Gastroesophageal sphincter (tissue), 4 donors: Measurements from ENCODE around the gene DUSP14. TPM values are rescaled to one million over a fixed set of nuclear protein-coding genes. Genes with fewer than 3 reads are reported as not detected.

Experiments
- ATAC-seq: fragments of 150-250 bp; one replicate; pipeline ENCODE4 v1.9.1; 2016; ENCODE audit warnings: mild to moderate bottlenecking, moderate library complexity
- H3K27ac ChIP-seq, 4 donors: fragments of 200-600 bp; sonication (generic) in 3 of 4; 1 replicate in 3 of 4; 2 replicates in 1 of 4; pipeline ENCODE4 v1.5.1; 2016 to 2019
- H3K27me3 ChIP-seq: fragments of 200-600 bp; sonication (generic); one replicate; pipeline ENCODE4 v1.5.1; 2019
- H3K36me3 ChIP-seq, 2 donors: fragments of 200-600 bp; sonication (generic); one replicate each; pipeline ENCODE4 v1.5.1; 2019; ENCODE audit warnings: control low read depth in 1 of 2
- H3K4me1 ChIP-seq, 3 donors: fragments of 200-600 bp; sonication (generic); 1 replicate in 2 of 3; 2 replicates in 1 of 3; pipeline ENCODE4 v1.5.1; 2016 to 2019; ENCODE audit warnings: control low read depth in 2 of 3
- H3K4me3 ChIP-seq, 2 donors: fragments of 200-600 bp; sonication (generic); one replicate each; pipeline ENCODE4 v1.5.1; 2019; ENCODE audit warnings: mild to moderate bottlenecking in 1 of 2, moderate library complexity in 1 of 2
- H3K9me3 ChIP-seq, 3 donors: fragments of 200-600 bp; sonication (generic); one replicate each; pipeline ENCODE4 v1.5.1; 2017 to 2019; ENCODE audit warnings: control low read depth in 2 of 3
- EP300 ChIP-seq: sonication (generic); formaldehyde crosslinking; IDR thresholded peaks from one replicate; pipeline ENCODE4 v1.6.1; 2017; ENCODE audit warnings: antibody characterized with exemption, mild to moderate bottlenecking
- POLR2A ChIP-seq, 2 donors: fragments of 450-650 bp; IDR thresholded peaks; one replicate each; pipeline ENCODE4 v1.6.1; 2017; ENCODE audit warnings: antibody characterized with exemption in 2 of 2, mild to moderate bottlenecking in 2 of 2, moderate library complexity in 1 of 2
- POLR2AphosphoS5 ChIP-seq: sonication (generic); formaldehyde crosslinking; IDR thresholded peaks from one replicate; pipeline ENCODE4 v1.6.1; 2017; ENCODE audit warnings: antibody characterized with exemption
- WGBS, 2 donors: methylation state at CpG; one replicate each; pipeline ENCODE4 v1.1.5; 2018; ENCODE audit warnings: low coverage in 1 of 2; 5-methylcytosine and 5-hydroxymethylcytosine counted together
- total RNA-seq, 4 donors: library from RNA; depleted of rRNA; stranded (reverse); fragments of >200 nt; gene quantifications; one replicate each; pipeline ENCODE4 v1.1.0, GENCODE V29; 2016
- TF ChIP-seq, protein P1 (sequence below), 4 experiments: fragments of 200-600 bp in 2 of 4; fragments of 450-650 bp in 2 of 4; sonication (generic) in 1 of 4; IDR thresholded peaks; one replicate each; pipeline ENCODE4 v1.5.1; 2017 to 2019; ENCODE audit warnings: antibody characterized with exemption in 4 of 4, mild to moderate bottlenecking in 2 of 4, moderate library complexity in 2 of 4

The DUSP14 gene
- total RNA-seq, 4 donors from 2014 or later, result 11.8 to 46.0 (median 28.2) TPM

DNA sequence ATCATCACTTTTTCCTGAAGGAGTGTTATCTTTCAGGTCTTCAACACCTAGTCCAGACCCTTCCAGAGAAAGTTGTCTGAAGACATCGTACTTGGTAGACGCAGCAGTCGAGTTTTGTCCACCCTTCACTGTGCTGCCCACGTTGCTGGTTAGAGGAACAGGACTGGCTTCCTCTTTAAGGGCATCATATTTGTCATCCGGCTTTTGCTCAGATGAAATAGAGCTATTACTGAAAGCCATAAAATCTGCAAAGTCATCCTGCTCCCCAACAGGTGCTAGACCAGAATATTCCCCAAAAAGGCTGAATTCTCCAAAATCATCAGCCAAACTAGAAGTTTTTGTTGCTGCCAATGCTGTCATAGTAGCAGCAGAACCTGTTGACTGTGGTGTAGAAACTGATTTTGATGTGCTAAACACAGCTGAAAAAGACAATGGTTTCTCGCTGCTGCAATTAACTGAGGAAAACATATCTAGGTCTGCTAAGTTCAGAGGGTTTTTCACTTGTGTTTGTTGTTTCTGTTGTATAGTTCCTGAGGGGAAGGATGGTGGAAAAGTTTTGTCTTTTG is 63.8 kb downstream of the DUSP14 start:
- Histone ChIP-seq H3K4me3 (no peak overlapping the region), H3K27ac (no peak overlapping the region), H3K36me3 (peaks cover 0 to 57% of the 10 kb centered on the region in 2 donors), H3K9me3 (no peaks in the 10 kb centered on the region), H3K27me3 (no peaks in the 10 kb centered on the region), H3K4me1 (peaks cover 0 to 21% (median 0%) of the 10 kb centered on the region in 3 donors)
- 89 to 90% methylated on average over 2 to 5 of the region's 6 CpGs for WGBS, 2 donors
- ATAC-seq, result no peak
- no peak for TF ChIP-seq POLR2AphosphoS5
- no peak for TF ChIP-seq EP300
- no peak for TF ChIP-seq POLR2A (IDR thresholded peaks at IDR 0.05)
- TF ChIP-seq, protein P1, sequence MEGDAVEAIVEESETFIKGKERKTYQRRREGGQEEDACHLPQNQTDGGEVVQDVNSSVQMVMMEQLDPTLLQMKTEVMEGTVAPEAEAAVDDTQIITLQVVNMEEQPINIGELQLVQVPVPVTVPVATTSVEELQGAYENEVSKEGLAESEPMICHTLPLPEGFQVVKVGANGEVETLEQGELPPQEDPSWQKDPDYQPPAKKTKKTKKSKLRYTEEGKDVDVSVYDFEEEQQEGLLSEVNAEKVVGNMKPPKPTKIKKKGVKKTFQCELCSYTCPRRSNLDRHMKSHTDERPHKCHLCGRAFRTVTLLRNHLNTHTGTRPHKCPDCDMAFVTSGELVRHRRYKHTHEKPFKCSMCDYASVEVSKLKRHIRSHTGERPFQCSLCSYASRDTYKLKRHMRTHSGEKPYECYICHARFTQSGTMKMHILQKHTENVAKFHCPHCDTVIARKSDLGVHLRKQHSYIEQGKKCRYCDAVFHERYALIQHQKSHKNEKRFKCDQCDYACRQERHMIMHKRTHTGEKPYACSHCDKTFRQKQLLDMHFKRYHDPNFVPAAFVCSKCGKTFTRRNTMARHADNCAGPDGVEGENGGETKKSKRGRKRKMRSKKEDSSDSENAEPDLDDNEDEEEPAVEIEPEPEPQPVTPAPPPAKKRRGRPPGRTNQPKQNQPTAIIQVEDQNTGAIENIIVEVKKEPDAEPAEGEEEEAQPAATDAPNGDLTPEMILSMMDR (IDR thresholded peaks at IDR 0.05), result no peak

DNA sequence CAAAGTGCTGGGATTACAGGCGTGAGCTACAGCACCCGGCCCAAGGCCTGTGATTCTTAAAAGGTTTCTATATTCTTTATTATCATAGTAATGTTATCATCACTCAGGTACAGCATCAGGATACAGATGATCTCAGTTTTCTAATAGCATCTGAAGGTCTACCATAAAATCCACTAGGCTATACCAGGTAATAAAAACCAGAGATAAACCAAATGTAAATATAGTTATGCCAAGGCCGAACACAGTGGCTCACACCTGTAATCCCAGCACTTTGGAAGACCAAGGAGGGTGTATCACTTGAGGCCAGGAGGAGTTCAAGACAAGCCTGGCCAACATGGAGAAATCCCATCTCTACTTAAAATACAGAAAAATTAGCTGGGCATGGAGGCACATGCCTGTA is 65.7 kb downstream of the DUSP14 start:
- 100% methylated on average over 2 of the region's 3 CpGs for WGBS, 2 donors
- Histone ChIP-seq H3K36me3 (peaks cover 0 to 77% of the 10 kb centered on the region in 2 donors), H3K27ac (no peak overlapping the region)

DNA sequence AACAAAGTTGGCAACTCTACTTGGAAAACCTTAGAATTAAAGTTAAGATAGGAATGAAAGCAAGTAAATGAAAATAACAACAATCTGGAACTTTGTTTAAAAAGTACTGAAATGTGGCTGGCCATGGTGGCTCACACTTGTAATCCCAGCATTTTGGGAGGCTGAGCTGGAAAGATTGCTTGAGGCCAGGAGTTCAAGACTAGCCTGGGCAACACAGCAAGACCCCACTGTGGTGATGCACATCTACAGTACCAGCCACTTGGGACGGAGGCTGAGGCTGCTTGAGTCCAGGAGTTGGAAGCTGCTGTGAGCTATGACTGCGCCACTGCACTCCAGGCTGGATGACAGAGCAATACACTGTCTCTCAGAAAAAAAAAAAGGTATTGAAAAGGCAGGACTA is 67.8 kb downstream of the DUSP14 start:
- no peak overlapping the region for H3K27ac ChIP-seq
- no peaks in the 10 kb centered on the region for H3K27me3 ChIP-seq
- TF ChIP-seq EP300, result no peak
- TF ChIP-seq POLR2AphosphoS5, result no peak
- TF ChIP-seq, protein P1 (IDR thresholded peaks at IDR 0.05), result no peak
- no peak for TF ChIP-seq POLR2A (IDR thresholded peaks at IDR 0.05)
- no peak for ATAC-seq
- no peak overlapping the region for H3K4me3 ChIP-seq
- H3K4me1 ChIP-seq, result no peaks in the 10 kb centered on the region
- peaks cover 0 to 90% of the 10 kb centered on the region in 2 donors for H3K36me3 ChIP-seq
- no peaks in the 10 kb centered on the region for H3K9me3 ChIP-seq
- 100% methylated on average over 2 of the region's 2 CpGs; no CpG with 5 or more reads in 1 of the 2 donors for WGBS, 2 donors

More for the DNA sequence above, 65.7 kb downstream of the DUSP14 start:
- ATAC-seq, result no peak
- TF ChIP-seq, protein P1 (IDR thresholded peaks at IDR 0.05), result no peak
- TF ChIP-seq POLR2AphosphoS5, result no peak
- no peak for TF ChIP-seq POLR2A (IDR thresholded peaks at IDR 0.05)
- no peak for TF ChIP-seq EP300
- Histone ChIP-seq H3K4me3 (no peak overlapping the region), H3K9me3 (no peaks in the 10 kb centered on the region), H3K4me1 (peaks cover 0 to 13% (median 0%) of the 10 kb centered on the region in 3 donors), H3K27me3 (no peaks in the 10 kb centered on the region)

DNA sequence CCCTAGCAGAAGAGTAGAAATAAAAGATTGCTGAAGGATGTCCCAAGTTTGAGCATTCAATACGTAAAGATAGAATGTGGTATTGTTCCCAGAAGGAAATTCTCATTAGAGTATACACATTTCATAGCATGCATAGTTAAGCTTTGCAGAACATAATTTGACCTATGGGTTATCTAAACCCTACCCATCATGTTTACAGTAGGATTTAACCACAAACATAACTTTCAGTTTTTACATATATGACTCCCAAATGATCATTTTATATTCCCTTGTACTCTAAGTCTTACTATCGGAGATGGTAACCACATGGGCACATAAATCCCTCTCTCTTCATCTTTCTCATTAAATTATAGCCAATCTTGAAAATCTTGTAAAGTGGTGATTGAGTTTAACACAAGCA is 68.6 kb downstream of the DUSP14 start:
- Histone ChIP-seq H3K27me3 (no peaks in the 10 kb centered on the region), H3K4me1 (no peaks in the 10 kb centered on the region), H3K4me3 (no peak overlapping the region), H3K36me3 (peaks cover 0 to 90% of the 10 kb centered on the region in 2 donors), H3K27ac (no peak overlapping the region), H3K9me3 (no peaks in the 10 kb centered on the region)
- 79 to 96% methylated on average over 2 of the region's 2 CpGs for WGBS, 2 donors
- no peak for TF ChIP-seq POLR2AphosphoS5
- no peak for TF ChIP-seq POLR2A (IDR thresholded peaks at IDR 0.05)
- TF ChIP-seq, protein P1 (IDR thresholded peaks at IDR 0.05), result no peak
- TF ChIP-seq EP300, result no peak
- ATAC-seq, result no peak

DNA sequence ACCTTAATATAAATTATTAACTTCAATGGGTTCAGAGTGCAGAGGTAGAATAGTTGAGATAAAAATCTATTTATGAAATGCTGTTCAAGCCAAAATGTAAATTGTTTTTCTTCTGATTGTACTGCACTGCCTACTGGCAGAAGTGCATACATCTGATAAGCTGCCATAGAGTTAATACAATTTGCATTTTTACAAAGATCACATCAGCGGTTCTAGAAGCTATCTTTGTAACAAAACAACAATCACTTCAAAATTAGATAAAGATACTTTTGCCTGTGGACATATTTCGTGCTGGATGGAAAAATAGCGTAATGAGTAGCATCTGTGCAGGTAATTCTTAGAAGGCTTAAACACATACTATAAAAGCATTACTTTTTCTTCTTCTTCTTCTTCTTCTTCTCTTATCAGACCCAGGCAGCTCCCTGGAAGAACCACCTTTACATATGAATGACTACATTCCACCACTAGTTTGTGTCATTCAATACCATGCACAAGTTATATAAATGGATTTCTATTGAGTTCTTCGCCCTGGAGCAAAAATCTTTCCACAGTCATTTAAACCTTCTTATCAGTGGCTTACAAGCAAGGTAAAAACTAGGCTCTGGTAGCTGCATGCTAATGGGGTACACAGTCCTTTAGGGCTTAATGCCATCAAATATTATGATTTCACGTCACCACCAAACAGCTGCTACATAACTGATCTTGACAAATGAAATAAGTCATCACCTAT is 72.5 kb downstream of the DUSP14 start:
- WGBS, 2 donors, result 87 to 96% methylated on average over 4 to 5 of the region's 5 CpGs
- no peak for ATAC-seq
- Histone ChIP-seq H3K9me3 (no peaks in the 10 kb centered on the region), H3K4me3 (no peak overlapping the region), H3K36me3 (peaks cover 3 to 88% of the 10 kb centered on the region in 2 donors), H3K4me1 (no peaks in the 10 kb centered on the region), H3K27ac (no peak overlapping the region), H3K27me3 (no peaks in the 10 kb centered on the region)
- no peak for TF ChIP-seq POLR2AphosphoS5
- no peak for TF ChIP-seq POLR2A (IDR thresholded peaks at IDR 0.05)
- TF ChIP-seq, protein P1 (IDR thresholded peaks at IDR 0.05), result no peak
- TF ChIP-seq EP300, result no peak
